Suprapubic skin (tissue), 4 donors: ENCODE data around the gene DRC3. TPM values are rescaled to one million over a fixed set of nuclear protein-coding genes. Genes with fewer than 3 reads are reported as not detected.

Source experiments
- DNase-seq, 2 donors: peaks; one replicate each; pipeline ENCODE4 v3.0.0-alpha.2; 2019; ENCODE audit warnings: low spot score in 2 of 2
- H3K27ac ChIP-seq: fragments of 200-600 bp; sonication (generic); one replicate; pipeline ENCODE4 v1.5.1; 2019
- H3K27me3 ChIP-seq: fragments of 200-600 bp; sonication (generic); one replicate; pipeline ENCODE4 v1.5.1; 2019
- H3K36me3 ChIP-seq: fragments of 200-600 bp; sonication (generic); one replicate; pipeline ENCODE4 v1.5.1; 2019
- H3K4me1 ChIP-seq: fragments of 200-600 bp; sonication (generic); one replicate; pipeline ENCODE4 v1.5.1; 2019
- H3K4me3 ChIP-seq: fragments of 200-600 bp; sonication (generic); one replicate; pipeline ENCODE4 v1.5.1; 2019; ENCODE audit warnings: mild to moderate bottlenecking
- H3K9me3 ChIP-seq: fragments of 200-600 bp; sonication (generic); one replicate; pipeline ENCODE4 v1.5.1; 2019
- CTCF ChIP-seq, 2 donors: fragments of 200-600 bp in 1 of 2; fragments of 450-650 bp in 1 of 2; sonication (generic) in 1 of 2; IDR thresholded peaks; one replicate each; pipeline ENCODE4 v1.5.1; 2016 to 2019; ENCODE audit warnings: antibody characterized with exemption in 2 of 2, mild to moderate bottlenecking in 1 of 2, moderate library complexity in 1 of 2
- EP300 ChIP-seq: sonication (generic); formaldehyde crosslinking; IDR thresholded peaks from one replicate; pipeline ENCODE4 v1.6.1; 2017; ENCODE audit warnings: antibody characterized with exemption
- POLR2A ChIP-seq, 2 donors: fragments of 450-650 bp; IDR thresholded peaks; one replicate each; pipeline ENCODE4 v1.6.1; 2017; ENCODE audit warnings: antibody characterized with exemption in 2 of 2, mild to moderate bottlenecking in 2 of 2, moderate library complexity in 2 of 2
- POLR2AphosphoS5 ChIP-seq, 3 donors: sonication (generic); formaldehyde crosslinking; IDR thresholded peaks; one replicate each; pipeline ENCODE4 v1.6.1; 2017; ENCODE audit warnings: antibody characterized with exemption in 3 of 3
- WGBS: methylation state at CpG from one replicate; pipeline ENCODE4 v1.1.5; 2018; 5-methylcytosine and 5-hydroxymethylcytosine counted together
- total RNA-seq, 4 donors: library from RNA; depleted of rRNA; stranded (reverse); fragments of >200 nt; gene quantifications; one replicate each; pipeline ENCODE4 v1.1.0, GENCODE V29; 2016

Gene DRC3
- total RNA-seq, 4 donors from 2014 or later = 2.0 to 10.6 (median 5.5) TPM

- Histone ChIP-seq H3K9me3 (no peaks in the 10 kb centered on the region), H3K4me1 (peaks cover 13% of the 10 kb centered on the region), H3K27me3 (no peaks in the 10 kb centered on the region), H3K27ac (no peak overlapping the region), H3K4me3 (no peak overlapping the region), H3K36me3 (peaks cover 12% of the 10 kb centered on the region)
- TF ChIP-seq POLR2AphosphoS5 (IDR thresholded peaks at IDR 0.05) (no peak), EP300 (no peak), CTCF (IDR thresholded peaks at IDR 0.05) (no peak), POLR2A (IDR thresholded peaks at IDR 0.05) (no peak)
- WGBS = 80% methylated on average over 12 of the region's 12 CpGs
- no peak for DNase-seq
Measured at GRCh38 chr17:18016426-18016825, 43.8 kb downstream of the DRC3 start.

- Histone ChIP-seq H3K27ac (no peak overlapping the region), H3K4me3 (no peak overlapping the region), H3K36me3 (peaks cover 17% of the 10 kb centered on the region), H3K27me3 (no peaks in the 10 kb centered on the region), H3K9me3 (no peaks in the 10 kb centered on the region), H3K4me1 (peaks cover 13% of the 10 kb centered on the region)
- no peak for TF ChIP-seq POLR2A (IDR thresholded peaks at IDR 0.05)
- no peak for TF ChIP-seq EP300
- DNase-seq = no peak
- 71% methylated on average over 3 of the region's 3 CpGs for WGBS
Measured at GRCh38 chr17:18017958-18018357, 45.3 kb downstream of the DRC3 start.

- Histone ChIP-seq H3K27ac (no peak overlapping the region), H3K4me3 (no peak overlapping the region), H3K27me3 (no peaks in the 10 kb centered on the region), H3K4me1 (peaks cover 13% of the 10 kb centered on the region), H3K9me3 (no peaks in the 10 kb centered on the region), H3K36me3 (peaks cover 17% of the 10 kb centered on the region)
- 91% methylated on average over 15 of the region's 15 CpGs for WGBS
- TF ChIP-seq POLR2A (IDR thresholded peaks at IDR 0.05) (no peak), EP300 (no peak)
- DNase-seq = no peak
Measured at GRCh38 chr17:18018411-18018921, 45.8 kb downstream of the DRC3 start.

GRCh38 chr17:18019838-18020154 is 47.1 kb downstream of the DRC3 start:
- no peak for DNase-seq

GRCh38 chr17:18020971-18021370 is 48.3 kb downstream of the DRC3 start:
- 85% methylated on average over 5 of the region's 6 CpGs for WGBS
- peaks cover 8% of the 10 kb centered on the region for H3K36me3 ChIP-seq
- H3K27ac ChIP-seq = no peak overlapping the region
- peaks cover 19% of the 10 kb centered on the region for H3K4me1 ChIP-seq
- no peak for TF ChIP-seq CTCF (IDR thresholded peaks at IDR 0.05)
- no peak overlapping the region for H3K4me3 ChIP-seq
- no peaks in the 10 kb centered on the region for H3K27me3 ChIP-seq
- no peaks in the 10 kb centered on the region for H3K9me3 ChIP-seq
- no peak for DNase-seq

More at GRCh38 chr17:18019838-18020154, 47.1 kb downstream of the DRC3 start:
- TF ChIP-seq EP300 = no peak
- no peak for TF ChIP-seq CTCF (IDR thresholded peaks at IDR 0.05)
- TF ChIP-seq POLR2AphosphoS5 (IDR thresholded peaks at IDR 0.05) = no peak
- no peak for TF ChIP-seq POLR2A (IDR thresholded peaks at IDR 0.05)
- Histone ChIP-seq H3K4me1 (peaks cover 13% of the 10 kb centered on the region), H3K27ac (no peak overlapping the region), H3K27me3 (no peaks in the 10 kb centered on the region), H3K36me3 (peaks cover 17% of the 10 kb centered on the region), H3K9me3 (no peaks in the 10 kb centered on the region), H3K4me3 (no peak overlapping the region)
- WGBS = 82% methylated on average over 2 of the region's 2 CpGs

GRCh38 chr17:18021372-18021771 is 48.7 kb downstream of the DRC3 start:
- Histone ChIP-seq H3K9me3 (no peaks in the 10 kb centered on the region), H3K27ac (no peak overlapping the region), H3K4me3 (no peak overlapping the region), H3K36me3 (peaks cover 10% of the 10 kb centered on the region), H3K27me3 (no peaks in the 10 kb centered on the region), H3K4me1 (peaks cover 23% of the 10 kb centered on the region)
- TF ChIP-seq CTCF (IDR thresholded peaks at IDR 0.05) (no peak), EP300 (no peak), POLR2A (IDR thresholded peaks at IDR 0.05) (no peak), POLR2AphosphoS5 (IDR thresholded peaks at IDR 0.05) (no peak)
- WGBS = 96% methylated on average over 4 of the region's 5 CpGs
- no peak for DNase-seq
